Inflammatory macrophage treated with lipopolysaccharide for 4 hours (primary cell): Measurements from ENCODE around the gene NNMT.

ENCODE experiments used
- DNase-seq: peaks from one replicate; pipeline ENCODE4 v3.0.0-alpha.2; 2020

The NNMT gene

GRCh38 chr11:114295676-114296604, at the start of gene NNMT:
TSS of gene NNMT (plus strand) at chr11:114296399. CDS start at chr11:114296557, 158 bp downstream.
- no peak for DNase-seq

GRCh38 chr11:114247070-114247789, 49.0 kb upstream of the NNMT start:
- DNase-seq: no peak

DNA sequence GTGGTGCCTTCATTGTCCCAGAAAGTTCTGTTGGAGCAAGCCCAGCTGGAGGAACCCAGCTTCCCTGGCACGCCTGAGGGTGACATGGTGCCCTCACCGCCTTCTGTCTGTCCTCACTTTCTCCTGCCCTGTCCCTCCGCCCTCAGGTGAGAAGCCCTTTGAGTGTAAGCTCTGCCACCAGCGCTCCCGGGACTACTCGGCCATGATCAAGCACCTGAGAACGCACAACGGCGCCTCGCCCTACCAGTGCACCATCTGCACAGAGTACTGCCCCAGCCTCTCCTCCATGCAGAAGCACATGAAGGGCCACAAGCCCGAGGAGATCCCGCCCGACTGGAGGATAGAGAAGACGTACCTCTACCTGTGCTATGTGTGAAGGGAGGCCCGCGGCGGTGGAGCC, 46.0 kb upstream of the NNMT start:
- no peak for DNase-seq

GRCh38 chr11:114250993-114251814, 45.0 kb upstream of the NNMT start:
- no peak for DNase-seq

DNA sequence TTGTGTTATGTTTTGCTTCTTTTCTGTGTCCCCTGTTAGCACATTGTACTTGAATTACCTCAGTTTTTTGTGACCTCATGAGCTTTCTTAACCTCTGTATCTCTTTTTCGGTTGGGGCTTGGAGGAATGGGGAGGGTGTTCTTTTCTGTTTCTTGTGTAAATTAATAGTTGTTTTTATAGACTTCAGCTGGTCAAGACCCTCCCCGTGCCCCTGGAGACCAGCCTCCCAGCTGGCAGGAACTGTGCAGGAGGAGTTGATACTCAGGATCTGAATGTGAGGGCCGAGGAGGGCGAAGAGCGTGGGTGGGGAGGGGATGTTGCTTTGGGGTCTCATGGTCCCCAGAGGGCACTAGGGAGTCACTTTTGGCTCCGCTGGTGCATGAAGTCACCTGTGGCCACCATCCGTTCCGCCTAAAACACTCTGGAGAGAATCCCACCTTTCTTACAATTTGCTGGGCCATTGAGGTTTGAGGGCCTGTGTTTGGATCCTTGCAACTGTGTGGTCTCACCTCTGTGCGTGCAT, 44.3 kb upstream of the NNMT start:
- no peak for DNase-seq

GRCh38 chr11:114252767-114253166, 43.4 kb upstream of the NNMT start:
- no peak for DNase-seq

DNA sequence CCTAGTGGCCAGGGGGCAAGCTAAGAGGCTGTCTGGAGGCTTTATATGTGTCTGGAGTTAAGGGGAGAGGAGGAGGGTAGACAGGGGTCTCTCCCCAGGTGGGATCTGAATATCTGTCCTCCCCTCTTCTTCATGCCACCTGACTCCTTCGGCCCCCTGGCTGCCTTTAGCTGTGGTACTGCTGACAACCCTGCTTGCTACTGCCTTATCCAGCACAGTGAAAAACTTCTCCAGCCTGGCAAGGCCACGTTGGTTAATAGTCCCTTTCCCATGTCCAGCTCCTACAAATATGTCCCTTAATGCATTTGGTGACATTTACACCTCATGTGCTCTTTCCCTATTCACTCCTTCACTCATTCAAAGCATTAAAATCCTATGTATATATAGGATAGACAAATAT, 42.4 kb upstream of the NNMT start:
- DNase-seq: no peak

- DNase-seq: no peak
Measured at GRCh38 chr11:114254571-114255146, 41.5 kb upstream of the NNMT start.

GRCh38 chr11:114255289-114255688, 40.9 kb upstream of the NNMT start:
- no peak for DNase-seq

GRCh38 chr11:114256176-114256966, 39.8 kb upstream of the NNMT start:
- DNase-seq: no peak

GRCh38 chr11:114256967-114257286, 39.3 kb upstream of the NNMT start:
- DNase-seq: no peak

DNA sequence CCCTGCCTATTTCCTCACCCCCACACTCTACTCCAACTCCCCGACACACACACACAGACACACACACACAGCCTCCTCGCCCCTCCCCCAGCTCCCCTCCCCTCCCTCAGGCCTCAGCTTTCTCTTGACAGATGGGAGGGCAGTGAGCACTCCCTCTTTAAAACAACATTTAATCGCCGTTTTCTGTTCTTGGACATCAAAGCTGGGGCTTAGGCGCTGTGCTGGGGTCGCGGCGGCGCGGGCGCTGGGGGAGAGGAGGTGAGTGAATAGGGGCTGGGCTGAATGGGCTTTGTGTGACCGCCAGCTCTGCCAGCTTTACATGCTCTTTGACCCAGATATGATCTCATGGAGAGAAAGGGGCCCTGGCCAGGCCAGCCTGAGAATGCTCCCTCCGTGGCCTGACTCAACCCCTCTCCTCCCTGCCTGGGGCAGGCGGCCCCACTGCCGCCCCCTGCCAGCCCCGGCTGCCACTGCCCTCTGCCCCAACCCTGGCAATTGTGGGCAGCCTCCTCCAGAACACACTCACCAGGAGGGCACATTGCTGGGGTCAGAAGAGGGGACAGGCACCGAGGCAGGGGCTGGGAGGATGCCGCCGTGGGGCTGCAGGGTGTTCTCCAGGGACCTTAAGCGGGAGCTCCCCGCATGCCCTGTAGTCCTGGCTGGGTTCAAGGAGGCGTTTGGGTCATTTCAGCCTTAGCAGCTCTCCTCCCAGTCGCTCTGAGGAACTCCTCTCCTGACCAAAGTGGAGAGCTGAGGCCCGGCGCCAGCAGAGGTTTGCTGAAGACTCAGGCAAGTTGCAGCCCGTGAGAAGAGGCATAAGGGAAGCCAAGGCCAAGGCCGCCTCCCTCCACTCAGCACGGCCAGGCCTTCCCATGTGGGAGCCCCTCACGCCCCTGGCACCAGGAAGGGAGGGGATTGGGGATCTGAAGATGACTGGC, 38.3 kb upstream of the NNMT start:
- DNase-seq: no peak

GRCh38 chr11:114258696-114259095, 37.5 kb upstream of the NNMT start:
- peak; percentile 49 for DNase-seq

- DNase-seq: no peak
Measured at GRCh38 chr11:114259124-114259526, 37.1 kb upstream of the NNMT start.

DNA sequence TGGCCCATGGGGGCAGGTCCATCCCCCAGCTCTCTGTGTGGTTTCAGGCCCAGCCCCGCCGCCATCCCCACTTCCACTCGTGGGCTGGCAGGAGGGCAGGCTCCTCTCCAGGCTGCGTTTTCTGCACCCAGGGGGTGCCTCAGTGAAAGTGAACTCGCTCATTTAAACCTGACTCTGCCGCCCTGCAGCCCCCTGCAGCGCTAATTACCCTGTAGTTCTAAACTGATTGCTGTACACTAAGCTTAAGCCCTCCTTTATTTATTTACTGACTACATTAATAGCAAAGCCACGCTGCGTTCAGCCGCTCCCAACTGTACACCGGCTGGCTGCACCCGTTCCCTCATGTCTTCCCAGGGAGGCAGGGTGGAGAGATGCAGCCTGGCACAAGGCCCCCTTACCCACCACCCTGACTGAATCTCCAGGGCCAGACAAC, 36.6 kb upstream of the NNMT start:
- no peak for DNase-seq

DNA sequence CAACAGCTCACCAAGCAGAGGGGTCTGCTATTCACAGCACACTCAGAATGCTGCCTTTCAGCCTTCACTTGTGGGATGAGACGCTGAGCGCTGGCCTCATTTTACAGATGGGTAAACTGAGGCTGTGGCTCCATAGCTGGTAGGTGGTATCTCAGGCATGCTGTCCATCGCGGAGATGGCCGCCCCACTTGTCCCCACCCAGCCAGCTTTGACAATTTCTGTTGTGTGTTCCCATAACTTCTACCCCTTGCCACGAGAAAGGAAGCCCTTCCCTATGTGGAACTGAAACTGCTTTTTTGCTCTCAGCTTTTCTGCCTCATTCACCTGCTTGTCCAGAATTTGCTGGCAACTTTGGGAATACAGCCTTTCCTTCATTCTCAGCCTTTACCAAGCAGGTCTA, 36.1 kb upstream of the NNMT start:
- DNase-seq: no peak

- DNase-seq: no peak
Measured at GRCh38 chr11:114260483-114260882, 35.7 kb upstream of the NNMT start.

DNA sequence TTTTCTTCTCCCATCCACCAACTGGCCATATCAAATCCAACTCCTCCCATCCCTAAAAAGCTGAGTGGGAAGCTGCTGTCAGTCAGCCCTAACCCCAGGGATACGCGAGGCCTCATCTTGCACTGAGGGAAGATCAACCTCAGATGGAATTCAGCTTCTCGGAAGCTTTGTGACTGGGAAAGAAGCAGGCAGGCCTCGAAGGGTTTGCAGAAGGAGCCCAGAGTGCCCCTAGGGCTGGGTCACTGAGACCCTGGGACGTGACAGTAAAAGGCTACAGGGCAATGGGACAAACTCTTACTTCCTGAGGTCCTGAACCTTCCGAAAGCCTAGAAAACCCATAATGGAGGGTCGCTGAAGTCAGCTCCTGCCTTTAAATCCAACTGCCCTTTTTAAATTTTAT, 34.4 kb upstream of the NNMT start:
- DNase-seq: no peak

DNA sequence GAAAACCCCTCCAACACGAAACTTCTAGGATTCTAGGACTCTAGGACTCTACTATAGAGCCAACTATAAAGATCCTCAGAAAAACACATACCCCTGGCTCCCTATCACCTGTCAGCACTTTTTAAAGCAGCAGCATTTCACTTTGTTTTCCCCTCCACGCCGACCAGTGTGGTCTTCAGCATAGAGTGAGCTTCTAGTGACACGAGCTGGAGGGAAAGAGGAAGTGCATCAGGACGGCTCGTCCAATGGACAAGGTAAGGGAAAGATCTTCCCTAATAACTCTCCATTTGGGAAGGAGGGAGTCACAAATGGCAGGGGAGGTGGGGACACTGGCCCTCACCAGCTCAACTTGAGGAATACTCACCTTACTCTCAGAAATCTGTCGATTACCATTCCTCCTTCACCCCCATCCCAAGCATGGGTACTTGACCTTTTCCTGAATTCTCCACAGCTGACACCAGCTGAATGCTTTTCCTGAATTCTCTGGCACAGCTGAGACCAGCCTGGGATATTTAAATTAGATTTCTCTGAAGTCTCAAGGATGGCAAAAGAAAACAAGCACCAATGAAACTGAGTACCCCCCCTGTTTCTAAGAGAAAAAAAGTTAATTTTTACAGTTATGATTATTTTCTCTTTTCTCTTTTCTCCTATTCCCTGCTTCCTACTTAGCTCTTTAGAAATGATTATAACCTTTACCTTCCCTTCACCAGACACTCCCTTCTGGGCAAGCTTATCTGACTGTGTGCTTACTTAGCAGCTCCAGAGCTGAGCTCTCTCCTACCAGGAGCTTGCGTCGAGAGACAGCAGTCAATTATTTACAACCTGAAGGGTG, 33.3 kb upstream of the NNMT start:
- peak; percentile 22 for DNase-seq
